ENCODE measurements around the gene ZBED5. TPM values are rescaled to one million over a fixed set of nuclear protein-coding genes. Genes with fewer than 3 reads are reported as not detected.
"Not testable (repeated sequence)": the region's sequence is repeated elsewhere in the genome, so short reads cannot be mapped to it uniquely, and the experiment has no call there.

The ZBED5 gene
- total RNA-seq (2014; rRNA removed; shearing (Covaris generic)) = 27.5 and 32.3 TPM in 2 replicates
- polyA plus RNA-seq (2015; cell fraction: cytosol; rRNA removed) = 19.2 and 33.5 TPM in 2 replicates
- 250 and 253 TPM in 2 replicates for polyA plus RNA-seq (2015; cell fraction: nucleus; rRNA removed)

DNA sequence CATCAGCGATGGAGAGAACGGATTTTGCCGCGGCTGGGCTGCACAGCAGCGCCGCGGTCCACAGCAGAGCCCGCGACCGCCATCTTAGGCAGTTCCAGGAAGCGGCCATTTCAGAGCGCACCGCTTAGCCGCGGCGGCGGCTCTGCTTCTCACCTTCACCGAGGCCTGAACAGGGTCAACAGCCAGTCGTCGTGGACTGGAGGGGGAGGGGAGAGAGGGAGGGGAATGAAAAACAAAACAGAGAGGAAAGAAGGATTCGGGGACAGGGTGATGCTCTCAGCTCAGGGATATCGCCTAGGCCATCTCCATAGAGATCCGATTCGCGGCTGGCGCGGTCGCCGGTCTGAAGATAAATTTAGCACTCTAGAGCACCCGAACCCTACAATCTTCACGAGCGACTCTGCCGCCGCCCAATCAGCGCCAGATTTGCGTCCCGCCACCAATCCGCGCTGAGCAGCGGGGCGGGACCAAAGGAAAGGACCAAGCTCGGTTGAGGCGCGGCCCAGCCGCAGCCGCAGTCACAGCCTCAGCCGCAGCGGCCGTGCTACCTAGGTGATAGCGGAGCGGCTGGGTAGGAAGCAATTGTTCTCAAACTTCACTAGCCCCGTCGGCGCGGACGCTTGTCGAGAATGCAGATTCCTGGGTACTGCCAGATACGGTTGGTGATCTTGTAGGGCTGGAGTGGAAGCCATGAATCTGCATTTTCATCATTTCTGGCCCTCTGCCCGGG lies at the start of gene ZBED5:
Gene ZBED5, minus strand, starts transcription at position 345 of the 730 bp plus-strand sequence. CDS start 3,108 bp downstream, outside the sequence.
- peak; percentile 96 for DNase-seq (ENCODE audit: low read depth, low spot score)
- in situ Hi-C loops (cut with HindIII; ENCODE audit: low pct_unique_long_range_greater_than_20kb, low sequenced_read_pairs) = no loop called here

DNA sequence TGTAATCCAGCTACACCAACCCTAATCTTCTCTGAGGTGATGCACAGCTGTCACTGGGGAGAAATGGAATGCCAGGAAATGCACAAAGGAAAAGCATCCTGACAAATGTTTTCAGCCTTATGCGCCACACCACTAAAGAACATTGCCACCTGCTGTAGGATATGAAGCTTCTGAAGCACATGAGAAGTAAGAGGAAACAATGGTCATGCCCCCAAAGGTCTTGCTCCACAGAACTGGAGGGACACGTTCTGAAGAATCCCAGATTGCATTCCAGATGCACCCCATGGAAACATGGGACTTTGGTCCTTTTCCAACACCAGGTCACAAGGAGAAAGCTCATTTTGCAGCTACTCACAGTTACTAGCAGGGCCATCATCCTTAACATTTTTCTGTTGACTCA lies 48.7 kb upstream of the ZBED5 start:
- in situ Hi-C loops (cut with HindIII; ENCODE audit: low pct_unique_long_range_greater_than_20kb, low sequenced_read_pairs) = no loop called here

DNA sequence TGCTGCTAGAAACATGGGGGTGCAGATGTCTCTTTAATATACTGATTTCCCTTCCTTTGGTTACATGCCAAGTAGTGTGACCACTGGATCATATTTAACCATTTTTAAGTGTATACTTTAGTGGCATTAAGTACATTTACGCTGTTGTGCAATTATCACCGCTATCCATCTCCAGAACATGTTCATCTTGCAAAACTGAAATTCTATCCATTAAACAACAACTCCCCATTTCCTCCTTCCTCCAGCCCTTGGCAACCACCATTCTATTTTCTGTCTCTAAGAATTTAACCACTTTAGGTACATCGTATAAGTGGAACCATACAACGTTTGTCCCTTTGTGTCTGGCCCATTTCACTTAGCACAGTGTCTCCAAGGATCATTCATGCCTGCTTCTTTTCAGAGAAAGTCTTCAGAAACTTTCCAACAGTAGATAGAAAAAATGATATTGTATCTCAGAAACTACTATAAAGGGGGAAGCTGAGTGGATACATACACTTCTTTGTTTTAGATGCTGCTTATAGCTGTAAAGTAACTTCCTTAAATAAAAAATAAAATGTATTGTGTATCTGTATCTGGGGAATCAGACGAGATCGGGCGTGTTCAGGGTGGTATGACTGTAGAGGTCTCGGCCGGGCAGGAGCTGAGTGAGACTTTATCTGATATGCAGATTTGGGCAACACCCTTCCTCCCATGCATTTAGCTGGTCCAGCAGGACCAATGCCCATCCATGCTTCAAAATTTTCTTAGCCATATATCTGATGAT lies 44.6 kb upstream of the ZBED5 start:
- DNase-seq (ENCODE audit: low read depth, low spot score) = no peak
- in situ Hi-C loops (cut with HindIII; ENCODE audit: low pct_unique_long_range_greater_than_20kb, low sequenced_read_pairs) = no loop called here

More for the DNA sequence above, 48.7 kb upstream of the ZBED5 start:
- DNase-seq (ENCODE audit: low read depth, low spot score) = peak; percentile 37

DNA sequence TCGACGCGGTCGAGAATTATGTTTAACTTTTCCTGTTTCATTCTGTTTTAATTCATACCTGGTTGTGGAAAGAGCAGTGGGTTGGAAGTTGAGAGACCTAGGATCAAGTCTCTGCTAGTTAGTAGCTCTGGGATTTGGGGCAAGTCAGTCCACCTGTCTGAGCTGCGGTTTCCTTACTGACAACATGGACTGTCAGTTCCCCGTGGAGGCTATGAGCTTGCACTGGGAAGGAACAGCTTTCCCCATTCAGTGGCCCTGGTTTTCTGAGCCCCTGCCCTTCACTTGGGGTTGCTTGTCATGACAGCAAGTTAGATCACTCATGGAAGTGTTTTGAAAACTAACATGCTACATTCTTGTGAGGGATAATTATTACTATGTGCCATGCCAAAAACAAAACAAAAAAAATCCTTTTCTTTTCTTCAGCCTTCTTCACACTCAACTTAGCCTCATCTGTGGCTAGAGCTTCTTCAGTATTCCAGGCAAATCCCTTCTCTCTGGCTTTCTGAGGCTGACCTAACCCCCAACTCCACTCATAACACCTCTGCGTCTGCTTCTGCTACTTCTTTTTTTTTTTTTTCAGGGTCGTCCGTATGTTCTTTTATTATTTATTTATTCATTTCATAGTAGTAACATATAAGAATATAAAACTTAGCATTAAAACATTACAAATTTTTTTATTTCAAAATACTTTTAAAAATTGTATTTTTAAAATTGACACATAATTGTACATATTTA lies 43.0 kb upstream of the ZBED5 start:
- in situ Hi-C loops (cut with HindIII; ENCODE audit: low pct_unique_long_range_greater_than_20kb, low sequenced_read_pairs) = no loop called here
- DNase-seq (ENCODE audit: low read depth, low spot score) = peak; percentile 40

DNA sequence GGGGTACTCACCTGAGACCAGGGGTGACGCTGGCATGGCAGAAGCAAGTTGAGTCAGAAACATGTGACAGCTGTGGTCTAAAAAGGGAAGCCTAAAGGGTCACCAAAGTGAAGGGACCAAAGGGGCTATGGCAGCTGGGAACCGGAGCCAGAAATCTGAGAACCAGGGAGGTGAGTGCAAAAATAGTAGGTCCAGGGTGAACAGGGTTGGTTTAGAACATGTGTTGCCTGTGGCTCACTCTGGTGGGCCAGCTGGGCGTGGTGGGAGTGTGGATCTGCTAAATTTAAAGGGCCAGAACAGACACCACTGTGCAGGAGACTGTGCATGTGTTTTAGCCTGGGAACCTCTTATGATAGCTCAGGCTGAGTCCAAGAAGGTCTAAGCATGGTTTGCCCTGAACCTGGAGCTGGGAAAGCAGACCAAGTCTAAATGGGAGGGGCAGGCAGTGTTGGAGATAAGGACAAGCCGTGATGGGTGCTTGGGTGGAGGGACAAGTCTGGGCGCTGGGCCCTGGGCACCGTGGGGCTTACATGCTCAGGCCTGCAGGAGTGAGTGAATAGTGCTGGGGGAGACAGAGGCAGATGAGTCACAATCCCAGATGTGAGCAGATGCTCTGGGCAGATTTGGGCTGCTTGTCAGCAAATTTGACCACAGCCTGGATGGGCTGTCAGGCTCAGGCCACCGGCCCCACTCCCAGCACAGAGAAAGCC lies 41.4 kb upstream of the ZBED5 start:
- in situ Hi-C loops (cut with HindIII; ENCODE audit: low pct_unique_long_range_greater_than_20kb, low sequenced_read_pairs) = no loop called here
- no peak for DNase-seq (ENCODE audit: low read depth, low spot score)

DNA sequence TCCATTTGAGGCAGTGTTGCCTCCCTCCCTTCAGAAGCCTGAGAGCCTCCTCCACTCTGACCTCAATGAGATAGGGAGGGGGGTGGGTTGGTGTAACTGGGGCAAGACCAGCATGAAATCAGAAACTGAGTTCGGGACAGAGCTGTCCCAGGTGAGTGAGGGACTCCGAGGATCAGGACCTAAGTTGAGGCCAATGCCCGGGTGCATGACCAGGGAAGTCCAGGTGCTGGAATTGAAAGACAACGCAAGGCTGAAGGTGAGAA lies 40.8 kb upstream of the ZBED5 start:
- in situ Hi-C loops (cut with HindIII; ENCODE audit: low pct_unique_long_range_greater_than_20kb, low sequenced_read_pairs) = no loop called here

DNA sequence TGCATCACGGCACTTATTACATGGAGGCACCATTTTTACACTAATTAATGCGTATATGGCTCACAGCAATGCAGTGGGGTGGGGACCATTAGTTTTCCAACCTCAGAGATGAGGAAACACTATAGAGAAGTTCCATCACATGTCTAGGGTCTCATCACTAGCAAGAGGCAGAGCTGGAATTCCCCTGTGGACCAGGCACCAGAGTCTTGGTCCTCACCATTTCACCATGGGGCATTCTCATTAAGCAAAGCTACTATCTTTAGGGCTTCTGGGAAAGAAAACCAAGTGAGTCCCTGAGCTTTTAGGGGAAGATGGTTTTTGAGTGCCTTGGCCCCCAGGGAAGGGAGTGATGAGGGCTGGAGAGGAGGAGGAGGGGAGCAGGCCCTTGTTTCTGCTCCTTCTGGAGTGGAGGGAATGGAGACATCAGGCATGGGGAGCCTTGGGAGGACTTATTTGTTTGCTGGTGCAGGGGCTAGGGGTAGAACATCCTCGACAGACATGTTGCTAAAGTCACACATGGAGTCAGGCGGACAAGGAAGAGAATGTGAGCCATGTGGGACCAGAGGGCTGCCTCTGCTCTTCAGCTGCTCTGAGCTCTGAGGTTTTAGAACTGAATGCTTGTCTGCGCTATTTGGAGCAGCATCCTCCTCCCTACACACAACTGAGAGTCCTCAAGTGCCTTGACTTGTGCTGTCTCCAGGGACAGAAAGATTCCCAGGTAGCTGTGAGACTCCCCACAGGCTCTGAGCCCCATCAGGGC lies 40.3 kb upstream of the ZBED5 start:
- in situ Hi-C loops (cut with HindIII; ENCODE audit: low pct_unique_long_range_greater_than_20kb, low sequenced_read_pairs) = no loop called here
- DNase-seq (ENCODE audit: low read depth, low spot score) = no peak

More for the DNA sequence above, 40.8 kb upstream of the ZBED5 start:
- no peak for DNase-seq (ENCODE audit: low read depth, low spot score)

DNA sequence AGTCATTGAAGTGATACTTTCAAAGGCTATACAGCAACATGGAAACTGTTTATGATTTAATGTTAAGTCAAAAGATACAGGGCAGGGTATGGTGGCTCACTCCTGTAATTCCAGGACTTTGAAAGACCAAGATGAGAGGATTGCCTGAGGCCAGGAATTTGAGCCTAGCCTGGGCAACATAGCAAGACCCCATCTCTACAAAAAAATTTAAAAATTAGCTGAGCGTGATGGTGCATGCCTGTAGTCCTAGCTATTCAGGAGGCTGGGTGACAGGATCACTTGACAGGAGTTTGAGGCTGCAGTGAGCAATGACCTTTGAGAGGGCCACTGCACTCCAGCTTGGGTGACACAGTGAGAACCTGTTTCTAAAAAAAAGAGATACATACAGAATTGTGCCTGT lies 39.3 kb upstream of the ZBED5 start:
- in situ Hi-C loops (cut with HindIII; ENCODE audit: low pct_unique_long_range_greater_than_20kb, low sequenced_read_pairs) = no loop called here
- no peak for DNase-seq (ENCODE audit: low read depth, low spot score)

DNA sequence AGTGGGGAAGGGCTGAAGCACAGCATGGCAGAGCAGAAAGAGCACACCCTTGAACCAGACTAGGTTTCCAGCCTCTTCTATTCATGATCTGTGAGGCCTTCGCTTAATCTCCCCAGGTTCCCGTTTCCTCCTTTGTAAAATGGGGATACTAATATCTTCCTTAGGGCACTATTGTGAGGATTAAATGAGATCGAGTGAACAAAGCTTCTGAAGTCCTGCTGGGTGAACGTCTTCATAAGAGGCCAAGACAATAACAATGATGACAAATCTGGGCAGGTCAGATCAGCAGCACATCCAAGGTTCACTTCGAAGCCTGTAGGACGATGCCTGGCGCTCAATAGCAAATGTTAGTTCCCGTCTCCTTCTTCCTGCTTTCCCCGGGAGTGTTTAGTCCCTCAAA lies 38.6 kb upstream of the ZBED5 start:
- DNase-seq (ENCODE audit: low read depth, low spot score) = no peak
- in situ Hi-C loops (cut with HindIII; ENCODE audit: low pct_unique_long_range_greater_than_20kb, low sequenced_read_pairs) = no loop called here

DNA sequence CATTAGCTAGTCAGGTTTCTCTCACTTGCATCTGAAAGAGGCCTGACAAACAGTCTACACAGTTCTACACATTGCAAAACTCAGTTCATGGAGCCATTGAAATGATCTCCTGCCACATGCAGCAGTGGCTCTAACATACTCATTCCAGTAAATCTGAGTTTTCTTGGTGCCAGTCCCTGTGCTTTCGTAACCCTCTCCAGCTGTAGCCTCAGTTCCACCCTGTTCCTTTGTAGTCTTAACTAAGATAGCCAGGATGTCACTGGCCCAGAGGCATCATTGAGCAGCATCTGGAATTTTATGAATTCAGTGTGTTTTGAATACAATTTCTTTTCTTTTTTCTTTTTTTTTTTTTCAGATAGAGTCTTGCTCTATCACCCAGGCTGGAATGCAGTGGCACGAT lies 37.4 kb upstream of the ZBED5 start:
- in situ Hi-C loops (cut with HindIII; ENCODE audit: low pct_unique_long_range_greater_than_20kb, low sequenced_read_pairs) = no loop called here
- DNase-seq (ENCODE audit: low read depth, low spot score) = no peak

DNA sequence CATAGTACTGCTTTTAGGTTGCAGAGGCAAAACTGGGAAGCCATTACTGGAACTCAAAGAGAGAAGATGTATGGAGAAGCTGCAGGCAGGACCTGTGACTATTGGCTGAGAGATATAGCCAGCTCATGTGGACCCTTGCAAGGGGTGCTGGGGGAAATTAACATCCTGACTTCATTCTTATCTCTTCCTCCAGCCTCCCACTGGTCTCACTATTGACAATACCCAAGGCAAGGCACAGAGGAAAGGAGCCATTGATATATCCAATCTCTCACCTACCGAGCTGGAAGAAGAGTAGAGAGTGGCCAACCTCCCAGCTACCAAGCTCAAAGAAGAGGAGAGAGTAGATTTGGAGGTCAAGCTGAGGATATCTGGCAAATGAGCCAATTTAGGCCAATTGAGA lies 36.8 kb upstream of the ZBED5 start:
- in situ Hi-C loops (cut with HindIII; ENCODE audit: low pct_unique_long_range_greater_than_20kb, low sequenced_read_pairs) = no loop called here
- no peak for DNase-seq (ENCODE audit: low read depth, low spot score)

DNA sequence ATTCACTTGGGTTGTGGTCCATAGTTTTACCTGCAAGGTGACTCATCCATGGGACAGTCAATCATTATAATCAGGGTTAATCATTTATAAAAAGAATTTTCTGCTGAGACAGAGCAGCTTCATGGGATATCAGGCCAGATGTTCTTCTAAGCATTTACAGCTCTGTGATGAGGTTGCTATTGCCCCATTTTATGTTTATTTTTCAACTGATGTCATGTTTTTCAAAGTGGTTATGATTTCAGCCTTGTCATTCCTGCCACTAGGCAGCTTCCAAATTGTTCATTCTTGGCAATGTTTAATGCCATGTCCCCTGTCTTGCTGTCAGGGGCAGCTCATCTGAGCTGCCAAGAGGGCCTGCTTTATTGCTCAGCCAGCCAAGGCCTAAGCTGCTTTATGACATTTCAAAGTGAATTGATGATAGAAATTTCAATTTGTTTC lies 35.9 kb upstream of the ZBED5 start:
- in situ Hi-C loops (cut with HindIII; ENCODE audit: low pct_unique_long_range_greater_than_20kb, low sequenced_read_pairs) = no loop called here
- DNase-seq (ENCODE audit: low read depth, low spot score) = no peak

DNA sequence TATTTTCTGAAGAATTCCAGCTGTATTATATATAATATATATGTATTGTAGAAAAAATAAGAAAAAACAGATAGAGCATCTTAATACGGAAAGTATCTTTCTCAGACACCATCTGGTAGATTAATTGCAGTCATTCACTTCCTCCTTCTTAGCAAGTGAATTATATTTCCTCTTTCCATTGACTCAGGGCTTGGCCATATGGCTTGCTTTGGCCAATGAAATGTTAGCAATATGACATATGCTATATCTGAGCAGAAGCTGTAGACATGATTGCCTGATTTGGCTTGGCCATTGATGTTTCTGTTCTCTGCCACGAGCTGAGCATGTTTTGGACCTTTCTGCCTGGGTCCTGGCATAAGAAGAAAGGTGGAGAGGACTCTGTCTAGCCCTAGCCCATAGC lies 34.4 kb upstream of the ZBED5 start:
- no peak for DNase-seq (ENCODE audit: low read depth, low spot score)
- in situ Hi-C loops (cut with HindIII; ENCODE audit: low pct_unique_long_range_greater_than_20kb, low sequenced_read_pairs) = no loop called here

DNA sequence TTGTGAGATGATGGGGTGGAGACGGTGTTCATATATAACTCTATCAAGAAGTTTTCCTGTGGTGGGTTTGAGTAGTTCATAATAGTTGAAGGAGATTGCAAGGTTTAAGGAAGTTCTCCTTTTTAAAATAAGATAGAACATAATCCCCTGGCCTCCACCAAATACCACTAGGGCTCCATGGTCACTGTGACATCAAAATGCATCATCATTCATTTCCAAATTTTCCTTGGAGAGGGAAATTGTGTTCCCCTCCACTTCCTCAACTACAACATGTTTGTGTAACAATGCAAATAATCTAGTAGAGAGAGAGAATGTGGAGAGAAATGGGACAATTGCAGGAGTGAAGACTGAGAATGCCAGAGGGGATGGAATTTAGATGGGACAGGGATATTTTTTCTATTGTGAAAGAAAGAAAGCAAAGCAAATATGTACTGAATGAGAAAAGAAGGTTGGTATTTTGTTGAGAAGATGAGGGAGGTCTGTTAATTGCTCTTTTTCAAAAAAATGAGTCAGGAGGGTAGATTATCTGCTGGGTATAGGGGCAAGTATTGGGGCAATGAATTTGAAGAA lies 33.4 kb upstream of the ZBED5 start:
- in situ Hi-C loops (cut with HindIII; ENCODE audit: low pct_unique_long_range_greater_than_20kb, low sequenced_read_pairs) = no loop called here
- no peak for DNase-seq (ENCODE audit: low read depth, low spot score)

DNA sequence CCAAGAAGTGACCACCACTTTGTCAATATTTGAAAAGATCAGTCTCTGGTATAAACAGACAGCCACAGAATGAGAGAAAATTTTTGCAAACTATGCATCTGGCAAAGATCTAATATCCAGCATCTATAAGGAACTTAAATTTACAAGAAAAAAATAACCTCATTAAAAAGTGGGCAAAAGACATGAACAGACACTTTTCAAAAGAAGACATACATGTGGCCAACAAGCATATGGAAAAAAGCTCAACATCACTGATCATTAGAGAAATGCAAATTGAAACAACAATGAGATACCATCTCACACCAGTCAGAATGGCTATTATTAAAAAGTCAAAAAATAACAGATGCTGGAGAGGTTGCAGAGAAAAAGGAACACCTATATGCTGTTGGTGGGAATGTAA lies 32.2 kb upstream of the ZBED5 start:
- in situ Hi-C loops (cut with HindIII; ENCODE audit: low pct_unique_long_range_greater_than_20kb, low sequenced_read_pairs); DNase-seq (ENCODE audit: low read depth, low spot score): not testable (repeated sequence)

DNA sequence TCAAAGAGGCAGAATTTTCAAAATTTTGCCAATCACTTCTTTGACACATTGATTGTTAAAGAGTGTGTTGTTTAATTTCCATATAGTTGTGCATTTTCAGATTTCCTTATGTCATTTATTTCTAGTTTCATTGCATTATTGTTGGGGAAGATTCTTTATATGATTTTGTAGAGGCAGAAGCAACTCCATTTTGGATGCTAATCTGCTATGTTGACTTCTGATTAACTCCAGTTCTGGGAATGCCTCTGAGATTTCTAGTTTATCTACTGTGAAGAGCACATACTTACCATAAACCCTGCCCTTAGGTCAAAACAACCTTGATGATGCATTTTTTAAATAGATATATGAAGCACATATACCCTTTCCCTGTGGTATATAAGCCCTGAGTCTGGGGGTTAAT lies 29.5 kb upstream of the ZBED5 start:
- in situ Hi-C loops (cut with HindIII; ENCODE audit: low pct_unique_long_range_greater_than_20kb, low sequenced_read_pairs) = no loop called here
- no peak for DNase-seq (ENCODE audit: low read depth, low spot score)
